ENCODE data around the gene KANSL3.
"Not testable (repeated sequence)": the region's sequence is repeated elsewhere in the genome, so short reads cannot be mapped to it uniquely, and the experiment has no call there.

Gene KANSL3

DNA sequence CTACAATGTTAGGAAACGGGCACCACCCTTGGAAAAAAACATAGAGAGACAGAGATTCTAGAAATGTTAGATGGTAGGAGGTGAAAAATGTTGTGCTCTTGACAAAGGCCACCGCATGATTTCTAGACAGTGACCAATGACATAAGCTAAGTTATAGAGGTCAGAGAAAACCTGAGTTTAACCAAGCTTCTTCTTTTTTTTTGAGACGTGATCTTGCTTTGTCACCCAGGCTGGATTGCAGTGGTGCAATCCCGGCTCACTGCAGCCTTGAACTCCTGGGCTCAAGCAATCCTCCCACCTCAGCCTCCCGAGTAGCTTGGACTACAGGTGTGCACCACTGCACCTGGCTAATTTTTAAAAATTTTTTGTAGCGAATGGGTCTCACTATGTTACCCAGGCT is 17.4 kb upstream of the KANSL3 start:
- no peak for TF ChIP-seq CTCF (conservative IDR thresholded peaks at IDR 0.05; ENCODE audit: control insufficient read depth, insufficient read depth, low read depth, low read length)
- DNase-seq (ENCODE audit: low read depth), result no peak
- H3K4me3 ChIP-seq (ENCODE audit: control insufficient read depth, low read depth, low read length), result no peak overlapping the region

DNA sequence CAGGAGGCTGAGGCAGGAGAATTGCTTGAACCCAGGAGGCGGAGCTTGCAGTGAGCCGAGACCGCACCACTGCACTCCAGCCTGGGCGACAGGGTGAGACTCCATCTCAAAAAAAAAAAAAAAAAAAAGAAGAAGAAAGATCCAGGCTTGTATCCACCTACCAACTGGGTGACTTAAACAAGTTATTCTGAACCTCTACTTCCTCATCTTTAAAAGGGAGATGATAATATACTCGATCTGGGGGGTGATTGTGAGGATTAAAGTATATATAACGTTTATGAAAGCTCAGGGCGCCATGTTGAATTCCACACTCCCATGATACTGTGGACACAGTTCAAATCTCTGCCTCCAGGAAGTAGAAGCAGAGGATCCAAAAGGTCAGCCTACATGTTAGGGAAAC is 16.7 kb upstream of the KANSL3 start:
- not testable (repeated sequence) for H3K4me3 ChIP-seq (ENCODE audit: control insufficient read depth, low read depth, low read length); DNase-seq (ENCODE audit: low read depth)

- TF ChIP-seq CTCF (conservative IDR thresholded peaks at IDR 0.05; ENCODE audit: control insufficient read depth, insufficient read depth, low read depth, low read length), result no peak
- no peak overlapping the region for H3K4me3 ChIP-seq (ENCODE audit: control insufficient read depth, low read depth, low read length)
- no peak for DNase-seq (ENCODE audit: low read depth)
These were observed 13.7 kb upstream of the KANSL3 start for GRCh38 chr2:96651793-96652192.

- TF ChIP-seq CTCF (conservative IDR thresholded peaks at IDR 0.05; ENCODE audit: control insufficient read depth, insufficient read depth, low read depth, low read length), result no peak
- no peak overlapping the region for H3K4me3 ChIP-seq (ENCODE audit: control insufficient read depth, low read depth, low read length)
- no peak for DNase-seq (ENCODE audit: low read depth)
These were observed 11.2 kb upstream of the KANSL3 start for GRCh38 chr2:96649342-96649741.

DNA sequence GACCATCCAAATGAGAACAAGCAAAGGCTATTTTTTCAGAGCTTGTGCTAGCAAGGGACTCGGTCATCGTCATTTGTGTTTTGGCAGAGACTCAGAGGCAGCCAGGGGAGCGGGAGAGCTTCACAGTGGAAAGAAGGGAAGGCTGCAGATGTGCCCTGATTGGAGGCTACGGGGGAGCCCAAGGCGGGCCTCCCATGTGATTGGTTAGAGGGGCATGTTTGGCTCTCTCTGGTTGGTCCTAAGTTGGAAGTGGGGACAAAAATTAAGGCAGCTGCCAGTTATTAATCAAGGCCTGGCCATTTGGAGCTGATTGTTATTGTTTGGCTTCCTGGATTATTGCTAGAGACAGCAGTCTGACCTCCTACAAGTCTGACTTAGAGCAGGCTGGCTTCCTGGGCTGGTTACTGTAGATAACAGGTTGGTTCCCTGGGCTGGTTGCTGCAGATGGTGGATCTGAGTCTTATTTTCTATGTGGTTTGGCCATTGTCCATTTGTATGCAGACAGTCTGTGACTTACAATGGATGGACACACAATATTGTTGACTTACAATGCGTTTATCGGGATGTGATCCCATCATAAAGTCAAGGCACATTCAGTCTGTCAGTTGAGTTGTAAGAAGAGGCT is 10.3 kb upstream of the KANSL3 start:
- DNase-seq (ENCODE audit: low read depth), result no peak
- no peak for TF ChIP-seq CTCF (conservative IDR thresholded peaks at IDR 0.05; ENCODE audit: control insufficient read depth, insufficient read depth, low read depth, low read length)
- no peak overlapping the region for H3K4me3 ChIP-seq (ENCODE audit: control insufficient read depth, low read depth, low read length)

DNA sequence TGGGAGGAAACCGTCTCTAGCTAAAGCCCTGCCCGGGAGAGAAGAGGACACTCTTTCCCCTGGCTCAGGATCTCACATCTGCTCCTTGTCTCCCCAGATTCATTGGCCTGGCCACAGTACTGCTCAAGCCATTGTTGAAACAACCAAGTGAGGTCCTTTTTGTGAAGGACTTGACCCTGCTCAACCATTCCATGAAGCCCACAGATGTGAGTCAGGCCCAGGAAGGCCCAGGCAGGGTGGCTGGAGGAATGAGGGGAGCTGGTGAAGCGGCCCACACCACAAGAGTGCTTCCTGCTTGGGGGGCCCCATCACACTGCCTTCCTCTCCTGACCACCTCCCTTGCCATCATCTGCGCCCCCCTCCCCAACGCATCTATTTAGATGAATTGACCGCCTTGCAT is 9.6 kb upstream of the KANSL3 start:
- H3K4me3 ChIP-seq (ENCODE audit: control insufficient read depth, low read depth, low read length), result no peak overlapping the region
- TF ChIP-seq CTCF (conservative IDR thresholded peaks at IDR 0.05; ENCODE audit: control insufficient read depth, insufficient read depth, low read depth, low read length), result no peak
- no peak for DNase-seq (ENCODE audit: low read depth)

DNA sequence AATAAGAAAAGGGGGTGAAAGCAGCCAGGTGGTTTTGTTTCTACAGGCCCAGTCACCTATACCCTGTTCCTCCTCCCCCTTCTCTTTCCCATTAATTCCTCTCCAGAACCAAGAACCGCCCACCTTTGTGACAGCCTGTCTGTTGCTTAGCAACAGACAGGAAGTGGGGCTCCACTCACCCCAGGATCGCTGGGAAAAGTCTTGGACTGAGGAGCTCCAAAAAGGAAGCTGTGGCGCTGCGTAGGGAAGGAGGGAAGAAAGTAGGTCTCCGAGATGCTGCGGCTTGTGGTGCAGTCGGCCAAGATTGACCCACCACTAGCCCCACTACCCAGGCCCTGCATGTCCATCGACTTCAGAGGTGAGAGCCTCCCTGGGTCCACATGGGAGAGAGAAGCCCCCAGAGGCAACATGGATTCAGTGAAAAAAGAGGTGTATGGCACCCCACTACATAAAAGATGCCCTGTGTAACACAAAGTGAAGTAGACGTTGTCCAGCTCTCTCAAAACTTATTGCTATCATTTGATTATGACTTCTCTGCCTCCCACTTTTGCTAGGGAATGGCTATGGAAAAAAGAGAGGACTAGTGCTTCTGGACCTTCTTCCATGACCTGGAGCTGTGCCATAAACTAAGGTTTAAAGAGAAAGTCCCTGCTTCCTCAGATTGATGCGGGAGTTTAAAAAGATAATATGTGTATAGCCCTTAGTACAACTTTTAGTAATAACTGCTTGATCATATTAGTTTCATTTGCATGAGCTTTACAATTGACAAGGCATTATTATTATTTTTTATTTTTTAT is 4.7 kb upstream of the KANSL3 start, which contains the start of gene FER1L5:
TSS of gene FER1L5 (plus strand) at position 201 of the 797 bp plus-strand sequence. CDS start at position 274, 73 bp downstream.
- DNase-seq (ENCODE audit: low read depth), result peak; percentile 65
- peak within 1 kb of the TSS; percentile 36 for H3K4me3 ChIP-seq (ENCODE audit: control insufficient read depth, low read depth, low read length)
- no peak for TF ChIP-seq CTCF (conservative IDR thresholded peaks at IDR 0.05; ENCODE audit: control insufficient read depth, insufficient read depth, low read depth, low read length)
